Measurements from ENCODE around the gene CD37.
"Not testable (repeated sequence)": the region's sequence is repeated elsewhere in the genome, so short reads cannot be mapped to it uniquely, and the experiment has no call there.

Gene CD37

DNA sequence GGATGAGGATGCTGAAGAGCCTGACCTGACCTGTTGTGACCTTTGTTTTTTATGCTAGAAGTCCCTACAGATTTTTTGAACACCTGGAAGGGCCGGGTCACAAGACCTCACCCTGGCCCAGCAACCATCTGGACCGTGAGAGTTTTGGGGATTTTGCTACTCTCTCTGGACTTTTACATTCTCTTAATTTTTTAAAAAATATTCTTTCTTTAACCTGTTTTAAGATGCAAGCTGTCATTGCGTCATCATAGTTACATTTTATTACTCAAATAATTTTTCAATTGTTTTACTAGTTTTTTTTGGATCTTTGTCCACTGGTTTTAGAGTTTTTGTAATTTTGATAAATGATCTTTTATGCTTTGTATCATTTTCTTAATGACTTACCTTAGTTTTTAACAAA lies 36.0 kb downstream of the CD37 start:
- no peak overlapping the region for H3K27ac ChIP-seq (ENCODE audit: poor library complexity, severe bottlenecking)
- peaks cover 7% of the 10 kb centered on the region for H3K9me3 ChIP-seq (ENCODE audit: severe bottlenecking)
- TF ChIP-seq, protein P1, sequence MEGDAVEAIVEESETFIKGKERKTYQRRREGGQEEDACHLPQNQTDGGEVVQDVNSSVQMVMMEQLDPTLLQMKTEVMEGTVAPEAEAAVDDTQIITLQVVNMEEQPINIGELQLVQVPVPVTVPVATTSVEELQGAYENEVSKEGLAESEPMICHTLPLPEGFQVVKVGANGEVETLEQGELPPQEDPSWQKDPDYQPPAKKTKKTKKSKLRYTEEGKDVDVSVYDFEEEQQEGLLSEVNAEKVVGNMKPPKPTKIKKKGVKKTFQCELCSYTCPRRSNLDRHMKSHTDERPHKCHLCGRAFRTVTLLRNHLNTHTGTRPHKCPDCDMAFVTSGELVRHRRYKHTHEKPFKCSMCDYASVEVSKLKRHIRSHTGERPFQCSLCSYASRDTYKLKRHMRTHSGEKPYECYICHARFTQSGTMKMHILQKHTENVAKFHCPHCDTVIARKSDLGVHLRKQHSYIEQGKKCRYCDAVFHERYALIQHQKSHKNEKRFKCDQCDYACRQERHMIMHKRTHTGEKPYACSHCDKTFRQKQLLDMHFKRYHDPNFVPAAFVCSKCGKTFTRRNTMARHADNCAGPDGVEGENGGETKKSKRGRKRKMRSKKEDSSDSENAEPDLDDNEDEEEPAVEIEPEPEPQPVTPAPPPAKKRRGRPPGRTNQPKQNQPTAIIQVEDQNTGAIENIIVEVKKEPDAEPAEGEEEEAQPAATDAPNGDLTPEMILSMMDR (IDR thresholded peaks at IDR 0.05; ENCODE audit: poor library complexity, severe bottlenecking), result no peak
- H3K4me1 ChIP-seq (ENCODE audit: insufficient read depth, poor library complexity, severe bottlenecking), result no peaks in the 10 kb centered on the region
- no peak overlapping the region for H3K4me3 ChIP-seq (ENCODE audit: severe bottlenecking)
- no peaks in the 10 kb centered on the region for H3K27me3 ChIP-seq (ENCODE audit: insufficient read depth, poor library complexity, severe bottlenecking)
- H3K36me3 ChIP-seq (ENCODE audit: low read depth), result no peaks in the 10 kb centered on the region
- ATAC-seq (ENCODE audit: low read depth), result no peak
- DNase-seq (ENCODE audit: low spot score), result no peak

DNA sequence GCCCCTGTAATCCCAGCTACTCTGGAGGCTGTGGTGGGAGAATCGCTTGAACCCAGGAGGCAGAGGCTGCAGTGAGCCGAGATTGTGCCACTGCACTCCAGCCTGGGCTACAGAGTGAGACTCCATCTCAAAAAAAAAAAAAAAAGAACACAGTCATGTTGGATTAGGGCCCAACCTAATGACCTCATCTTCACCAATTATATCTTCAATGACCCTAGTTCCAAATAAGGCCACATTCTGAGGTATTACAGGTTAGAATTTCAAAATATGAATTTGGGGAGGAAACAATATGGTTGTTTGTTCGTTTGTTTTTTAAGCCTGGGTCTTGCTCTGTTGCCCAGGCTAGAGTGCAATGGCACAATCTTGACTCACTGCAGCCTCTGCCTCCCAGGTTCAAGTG lies 38.0 kb downstream of the CD37 start:
- not testable (repeated sequence) for H3K9me3 ChIP-seq (ENCODE audit: severe bottlenecking); H3K27ac ChIP-seq (ENCODE audit: poor library complexity, severe bottlenecking); DNase-seq (ENCODE audit: low spot score); ATAC-seq (ENCODE audit: low read depth); H3K27me3 ChIP-seq (ENCODE audit: insufficient read depth, poor library complexity, severe bottlenecking); H3K4me1 ChIP-seq (ENCODE audit: insufficient read depth, poor library complexity, severe bottlenecking); H3K36me3 ChIP-seq (ENCODE audit: low read depth); H3K4me3 ChIP-seq (ENCODE audit: severe bottlenecking)

DNA sequence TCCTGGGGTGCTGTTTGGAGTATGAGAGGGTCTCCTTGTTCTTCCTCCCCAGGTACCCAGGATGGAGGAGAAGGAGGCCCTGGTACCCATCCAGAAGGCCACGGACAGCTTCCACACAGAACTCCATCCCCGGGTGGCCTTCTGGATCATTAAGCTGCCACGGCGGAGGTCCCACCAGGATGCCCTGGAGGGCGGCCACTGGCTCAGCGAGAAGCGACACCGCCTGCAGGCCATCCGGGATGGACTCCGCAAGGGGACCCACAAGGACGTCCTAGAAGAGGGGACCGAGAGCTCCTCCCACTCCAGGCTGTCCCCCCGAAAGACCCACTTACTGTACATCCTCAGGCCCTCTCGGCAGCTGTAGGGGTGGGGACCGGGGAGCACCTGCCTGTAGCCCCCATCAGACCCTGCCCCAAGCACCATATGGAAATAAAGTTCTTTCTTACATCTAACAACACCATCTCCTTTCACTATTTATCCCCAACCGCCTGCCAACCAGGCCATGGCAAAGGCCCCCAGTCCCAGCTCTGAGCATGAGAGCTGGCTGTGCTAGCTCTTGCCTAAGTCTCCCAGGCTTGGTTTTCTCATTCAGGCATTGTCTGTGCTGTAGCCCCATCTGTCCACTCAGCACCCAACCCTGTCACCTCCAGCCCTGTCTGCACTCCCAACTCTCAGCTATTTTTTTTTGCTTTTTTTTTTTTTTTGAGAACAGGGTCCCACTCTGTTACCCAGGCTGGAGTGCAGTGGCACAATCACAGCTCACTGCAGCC lies 39.6 kb downstream of the CD37 start:
- no peaks in the 10 kb centered on the region for H3K36me3 ChIP-seq (ENCODE audit: low read depth)
- ATAC-seq (ENCODE audit: low read depth), result no peak
- H3K27me3 ChIP-seq (ENCODE audit: insufficient read depth, poor library complexity, severe bottlenecking), result no peaks in the 10 kb centered on the region

DNA sequence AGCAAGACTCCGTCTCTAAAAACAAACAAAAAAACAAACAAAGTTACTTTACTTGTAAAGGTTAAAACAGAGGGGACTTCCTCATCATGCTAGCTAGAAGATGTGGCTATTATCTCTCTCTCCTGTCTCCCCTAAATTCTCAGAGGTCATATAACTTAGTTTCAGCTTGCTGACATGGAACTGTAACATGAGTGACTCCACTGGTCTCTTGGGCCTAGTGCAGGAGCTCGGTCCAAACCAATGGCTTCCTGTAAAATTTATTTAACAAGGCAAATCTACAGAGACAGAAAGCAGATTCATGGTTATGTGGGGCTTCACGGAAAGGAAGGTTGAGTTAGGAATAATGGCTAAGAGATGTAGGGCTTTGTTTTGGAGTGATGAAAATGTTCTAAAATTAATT lies 43.3 kb downstream of the CD37 start:
- TF ChIP-seq, protein P1 (IDR thresholded peaks at IDR 0.05; ENCODE audit: poor library complexity, severe bottlenecking), result no peak
- no peak overlapping the region for H3K4me3 ChIP-seq (ENCODE audit: severe bottlenecking)
- peaks cover 7% of the 10 kb centered on the region for H3K9me3 ChIP-seq (ENCODE audit: severe bottlenecking)
- H3K36me3 ChIP-seq (ENCODE audit: low read depth), result no peaks in the 10 kb centered on the region
- no peaks in the 10 kb centered on the region for H3K4me1 ChIP-seq (ENCODE audit: insufficient read depth, poor library complexity, severe bottlenecking)
- H3K27me3 ChIP-seq (ENCODE audit: insufficient read depth, poor library complexity, severe bottlenecking), result no peaks in the 10 kb centered on the region
- ATAC-seq (ENCODE audit: low read depth) (no peak), DNase-seq (ENCODE audit: low spot score) (no peak)
- H3K27ac ChIP-seq (ENCODE audit: poor library complexity, severe bottlenecking), result no peak overlapping the region

More for the DNA sequence above, 39.6 kb downstream of the CD37 start:
- no peak overlapping the region for H3K4me3 ChIP-seq (ENCODE audit: severe bottlenecking)
- H3K9me3 ChIP-seq (ENCODE audit: severe bottlenecking), result peaks cover under 1% of the 10 kb centered on the region
- no peaks in the 10 kb centered on the region for H3K4me1 ChIP-seq (ENCODE audit: insufficient read depth, poor library complexity, severe bottlenecking)
- no peak overlapping the region for H3K27ac ChIP-seq (ENCODE audit: poor library complexity, severe bottlenecking)
- TF ChIP-seq, protein P1 (IDR thresholded peaks at IDR 0.05; ENCODE audit: poor library complexity, severe bottlenecking), result no peak
- no peak for DNase-seq (ENCODE audit: low spot score)

DNA sequence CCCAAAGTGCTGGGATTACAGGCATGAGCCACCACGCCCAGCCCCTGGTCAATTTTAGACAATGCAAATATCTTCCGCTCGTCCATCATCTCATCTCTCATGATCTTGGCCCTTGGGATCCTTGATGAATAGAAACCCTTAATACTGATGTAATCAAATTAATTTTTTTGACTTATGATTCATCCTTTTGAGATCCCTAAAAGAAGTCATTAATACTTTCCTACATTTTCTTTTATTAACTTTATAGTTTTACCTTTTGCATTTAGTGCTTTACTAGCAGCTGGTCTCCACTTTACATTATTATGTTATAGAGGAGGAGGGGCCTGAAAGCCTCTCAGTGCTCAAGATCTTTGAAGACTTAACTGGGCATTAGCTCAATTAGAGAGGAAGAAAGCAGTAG lies 45.2 kb downstream of the CD37 start:
- H3K36me3 ChIP-seq (ENCODE audit: low read depth), result no peaks in the 10 kb centered on the region
- H3K4me3 ChIP-seq (ENCODE audit: severe bottlenecking), result no peak overlapping the region
- no peak overlapping the region for H3K27ac ChIP-seq (ENCODE audit: poor library complexity, severe bottlenecking)
- no peaks in the 10 kb centered on the region for H3K27me3 ChIP-seq (ENCODE audit: insufficient read depth, poor library complexity, severe bottlenecking)
- TF ChIP-seq, protein P1 (IDR thresholded peaks at IDR 0.05; ENCODE audit: poor library complexity, severe bottlenecking), result no peak
- ATAC-seq (ENCODE audit: low read depth) (no peak), DNase-seq (ENCODE audit: low spot score) (no peak)
- no peaks in the 10 kb centered on the region for H3K4me1 ChIP-seq (ENCODE audit: insufficient read depth, poor library complexity, severe bottlenecking)
- H3K9me3 ChIP-seq (ENCODE audit: severe bottlenecking), result peaks cover 7% of the 10 kb centered on the region

Data from RWPE2 (cell line).